ENCODE data around the gene CLPTM1L.
"Not testable (repeated sequence)": the region's sequence is repeated elsewhere in the genome, so short reads cannot be mapped to it uniquely, and the experiment has no call there.

Gene CLPTM1L

DNA sequence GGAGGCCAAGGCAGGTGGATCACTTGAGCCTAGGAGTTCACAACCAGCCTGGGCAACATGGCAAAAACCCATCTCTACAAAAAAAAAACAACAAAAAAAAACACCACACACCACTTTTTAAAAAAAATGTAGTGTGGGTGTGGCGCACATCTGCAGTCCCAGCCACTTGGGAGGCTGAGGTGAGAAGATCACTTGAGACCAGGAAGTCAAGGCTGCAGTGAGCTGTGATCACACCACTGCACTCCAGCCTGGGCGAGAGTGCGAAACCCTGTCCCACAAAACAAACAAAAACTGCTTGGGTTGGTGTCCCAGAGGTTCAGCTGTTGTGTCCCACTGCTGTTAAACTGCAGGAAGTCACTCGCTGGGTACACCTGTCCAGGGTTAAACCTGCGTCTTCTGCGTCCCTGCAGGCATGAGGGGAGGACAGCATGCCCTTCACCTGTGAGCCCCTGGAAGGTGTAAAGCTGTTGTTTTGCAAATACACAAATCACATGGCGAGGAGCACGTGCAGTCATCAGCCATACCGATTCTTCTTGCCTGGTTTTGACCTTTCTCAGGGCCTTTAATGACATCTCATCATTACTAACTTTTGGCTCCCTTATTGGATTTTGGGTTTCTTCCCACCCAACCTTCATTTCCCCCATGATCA, 29.3 kb upstream of the CLPTM1L start:
- no peak overlapping the region for H3K4me3 Mint-ChIP-seq
- no peaks in the 10 kb centered on the region for H3K36me3 Mint-ChIP-seq
- DNase-seq: no peak
- H3K9me3 Mint-ChIP-seq: peaks cover 2% of the 10 kb centered on the region
- no peak overlapping the region for H3K27ac Mint-ChIP-seq
- peaks cover 28% of the 10 kb centered on the region for H3K27me3 Mint-ChIP-seq
- no peaks in the 10 kb centered on the region for H3K4me1 Mint-ChIP-seq
- CTCF ChIA-PET: no interaction called here

DNA sequence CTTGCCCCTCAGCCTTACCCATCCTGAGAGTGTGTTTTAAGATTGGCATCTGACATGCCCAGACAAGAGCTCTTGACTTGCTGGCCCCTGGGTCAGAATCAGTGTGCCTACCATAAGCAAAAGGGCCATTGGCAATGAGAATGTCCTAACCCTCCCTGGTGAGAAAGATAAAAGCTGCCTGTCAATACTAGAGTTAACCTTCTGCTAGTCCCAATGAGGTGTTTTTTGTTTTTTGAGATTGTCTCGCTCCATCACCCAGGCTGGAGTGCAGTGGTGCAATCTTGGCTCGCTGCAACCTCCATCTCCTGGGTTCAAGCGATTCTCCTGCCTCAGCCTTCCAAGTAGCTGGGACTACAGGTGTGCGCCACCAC, 27.1 kb upstream of the CLPTM1L start:
- H3K4me3 Mint-ChIP-seq, H3K27ac Mint-ChIP-seq, H3K4me1 Mint-ChIP-seq, DNase-seq, H3K36me3 Mint-ChIP-seq, H3K9me3 Mint-ChIP-seq: not testable (repeated sequence)
- CTCF ChIA-PET: interaction anchor here (1.4 kb wide), 1 partner anchor 8 kb away, joined by 6 read pairs; no protein-coding TSS in a partner anchor
- peaks cover 32% of the 10 kb centered on the region for H3K27me3 Mint-ChIP-seq

DNA sequence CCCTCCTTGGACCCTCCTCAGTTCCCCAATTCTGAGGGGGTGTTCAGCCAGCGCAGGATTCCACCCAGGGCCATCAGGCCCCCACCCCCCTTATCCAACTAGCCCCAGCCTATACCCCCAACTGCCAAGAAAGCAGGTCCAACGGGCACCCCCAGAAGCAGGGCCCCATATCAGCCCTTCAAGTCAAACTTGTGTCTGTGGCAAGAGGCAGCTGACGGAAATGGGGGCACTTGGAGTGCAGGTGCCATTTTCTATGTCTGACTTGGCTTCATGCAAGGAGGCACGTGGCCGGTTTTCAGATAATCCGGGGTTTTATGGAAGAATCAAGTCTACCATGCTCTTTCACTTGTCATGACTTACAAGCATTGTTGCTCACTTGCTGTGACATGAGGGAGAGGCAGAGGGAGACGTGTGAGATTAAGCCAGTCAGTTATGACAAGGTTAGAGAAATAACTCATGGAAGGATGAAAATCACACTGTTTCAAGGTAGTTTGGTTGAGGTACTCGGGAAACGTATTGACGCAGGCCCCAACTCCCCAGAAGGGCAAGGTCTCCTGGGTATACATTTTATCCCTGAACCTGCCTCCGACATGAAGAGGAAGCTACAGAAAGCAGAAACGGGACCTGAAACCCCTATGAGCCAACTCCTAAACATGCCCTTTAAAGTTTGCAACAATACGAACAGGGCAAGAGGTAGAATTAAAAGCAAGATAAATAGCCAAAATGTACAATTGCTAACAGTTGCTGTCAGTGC, 26.5 kb upstream of the CLPTM1L start:
- H3K4me3 Mint-ChIP-seq: no peak overlapping the region
- no peaks in the 10 kb centered on the region for H3K9me3 Mint-ChIP-seq
- no peak for DNase-seq
- CTCF ChIA-PET: interaction anchor here (1.4 kb wide), 1 partner anchor 9 kb away, joined by 6 read pairs; no protein-coding TSS in a partner anchor
- no peaks in the 10 kb centered on the region for H3K36me3 Mint-ChIP-seq
- H3K4me1 Mint-ChIP-seq: no peaks in the 10 kb centered on the region
- H3K27me3 Mint-ChIP-seq: peaks cover 34% of the 10 kb centered on the region
- no peak overlapping the region for H3K27ac Mint-ChIP-seq

GRCh38 chr5:1370006-1370405, 25.1 kb upstream of the CLPTM1L start:
- CTCF ChIA-PET: interaction anchor here (1.4 kb wide), 1 partner anchor 275 kb away, joined by 5 read pairs; no protein-coding TSS in a partner anchor
- no peaks in the 10 kb centered on the region for H3K4me1 Mint-ChIP-seq
- H3K36me3 Mint-ChIP-seq: no peaks in the 10 kb centered on the region
- no peak for DNase-seq
- H3K27me3 Mint-ChIP-seq: peaks cover 23% of the 10 kb centered on the region
- H3K27ac Mint-ChIP-seq: no peak overlapping the region
- H3K4me3 Mint-ChIP-seq: no peak overlapping the region
- H3K9me3 Mint-ChIP-seq: no peaks in the 10 kb centered on the region

DNA sequence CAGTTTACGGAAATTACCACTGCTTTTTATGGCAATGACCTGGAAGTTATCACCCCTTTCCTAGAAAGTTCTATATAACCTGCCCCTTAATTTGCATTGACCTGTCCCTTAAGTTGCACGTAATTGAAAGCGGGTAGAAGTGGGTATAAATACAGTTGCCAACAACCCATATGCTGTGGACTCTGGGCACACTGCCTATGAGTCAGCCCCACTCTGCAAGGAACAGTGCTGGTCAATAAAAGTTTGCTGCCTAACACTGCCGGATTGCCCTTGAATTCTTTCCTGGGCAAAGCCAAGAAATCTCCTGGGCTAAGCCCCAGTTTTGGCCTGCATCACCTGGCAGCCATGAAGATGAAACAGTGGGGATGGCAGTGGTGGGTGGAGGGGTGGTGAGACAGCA, 23.9 kb upstream of the CLPTM1L start:
- H3K4me1 Mint-ChIP-seq: no peaks in the 10 kb centered on the region

DNA sequence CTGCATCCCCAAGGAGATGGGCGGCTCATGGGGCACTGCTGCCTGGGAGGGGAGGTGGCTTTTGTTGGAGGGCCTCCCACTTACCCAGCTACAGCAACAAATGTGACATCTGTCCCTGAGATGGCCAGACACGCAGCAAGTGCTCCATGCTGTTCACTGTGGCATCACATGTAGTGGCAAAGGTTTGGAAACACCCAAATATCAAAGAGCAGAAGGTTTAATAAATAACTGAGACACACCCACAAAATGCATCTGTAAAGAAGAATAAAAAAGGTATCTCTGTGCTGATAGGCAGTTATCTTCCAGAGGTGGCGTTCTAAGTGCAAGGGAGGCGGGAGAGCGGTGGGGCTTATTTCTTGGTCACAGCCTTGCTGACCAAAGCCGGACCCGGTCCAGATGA, 23.3 kb upstream of the CLPTM1L start:
- no peak overlapping the region for H3K27ac Mint-ChIP-seq
- H3K27me3 Mint-ChIP-seq: peaks cover 33% of the 10 kb centered on the region
- no peaks in the 10 kb centered on the region for H3K36me3 Mint-ChIP-seq
- no peak for DNase-seq
- H3K4me3 Mint-ChIP-seq: no peak overlapping the region
- no peaks in the 10 kb centered on the region for H3K4me1 Mint-ChIP-seq
- CTCF ChIA-PET: no interaction called here
- no peaks in the 10 kb centered on the region for H3K9me3 Mint-ChIP-seq

More for the DNA sequence above, 23.9 kb upstream of the CLPTM1L start:
- Mint-ChIP-seq H3K9me3 (no peaks in the 10 kb centered on the region), H3K4me3 (no peak overlapping the region), H3K27me3 (peaks cover 29% of the 10 kb centered on the region), H3K27ac (no peak overlapping the region), H3K36me3 (no peaks in the 10 kb centered on the region)
- CTCF ChIA-PET: no interaction called here
- no peak for DNase-seq

- H3K36me3 Mint-ChIP-seq: no peaks in the 10 kb centered on the region
- no peak overlapping the region for H3K4me3 Mint-ChIP-seq
- peak overlapping the region; percentile 49 for H3K27ac Mint-ChIP-seq
- no peaks in the 10 kb centered on the region for H3K4me1 Mint-ChIP-seq
- H3K9me3 Mint-ChIP-seq: no peaks in the 10 kb centered on the region
- peaks cover 38% of the 10 kb centered on the region for H3K27me3 Mint-ChIP-seq
- CTCF ChIA-PET: no interaction called here
- no peak for DNase-seq
These were observed 22.2 kb upstream of the CLPTM1L start for GRCh38 chr5:1367149-1367548.

DNA sequence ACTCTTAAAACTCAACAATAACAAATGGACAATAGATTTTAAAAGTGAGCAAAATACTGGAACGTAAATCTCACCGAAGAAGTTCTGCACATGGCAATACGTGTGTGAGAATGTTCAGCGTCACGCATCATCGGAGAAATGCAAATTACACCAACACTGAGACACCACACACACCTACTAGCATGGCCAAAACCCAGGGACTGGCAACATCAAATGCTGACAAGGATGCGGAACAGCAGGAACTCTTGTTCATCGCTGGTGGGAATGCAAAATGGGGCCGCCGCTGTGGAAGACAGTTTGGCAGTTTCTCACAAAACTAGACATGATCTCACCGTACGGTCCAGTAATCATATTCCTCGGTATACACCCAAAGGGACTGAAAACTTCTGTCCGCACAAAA, 21.6 kb upstream of the CLPTM1L start:
- no peak overlapping the region for H3K4me3 Mint-ChIP-seq

DNA sequence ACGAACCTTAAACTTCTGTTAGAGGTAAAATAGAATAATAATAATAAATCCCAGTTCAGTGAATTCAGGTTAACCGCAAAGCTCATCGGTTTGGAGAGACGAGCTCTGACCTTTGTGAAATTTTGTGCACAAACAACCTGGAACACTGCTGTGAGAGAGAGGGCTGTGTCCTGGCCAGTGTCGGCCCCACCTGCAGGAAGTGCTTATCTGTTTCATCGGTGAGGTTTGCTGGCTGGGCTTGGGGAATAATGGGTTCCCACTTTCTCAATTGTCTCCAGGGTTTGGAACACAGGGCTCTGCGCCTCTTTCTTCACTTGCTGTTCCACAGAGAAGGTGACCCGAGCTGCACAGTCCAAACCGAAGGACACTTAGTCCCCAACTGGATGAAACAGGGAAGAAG, 19.3 kb upstream of the CLPTM1L start:
- H3K36me3 Mint-ChIP-seq: no peaks in the 10 kb centered on the region
- H3K4me3 Mint-ChIP-seq: no peak overlapping the region
- peaks cover 46% of the 10 kb centered on the region for H3K27me3 Mint-ChIP-seq
- CTCF ChIA-PET: no interaction called here
- no peak overlapping the region for H3K27ac Mint-ChIP-seq
- DNase-seq: no peak
- H3K9me3 Mint-ChIP-seq: no peaks in the 10 kb centered on the region
- no peaks in the 10 kb centered on the region for H3K4me1 Mint-ChIP-seq

More for the DNA sequence above, 21.6 kb upstream of the CLPTM1L start:
- no peaks in the 10 kb centered on the region for H3K9me3 Mint-ChIP-seq
- no peak overlapping the region for H3K27ac Mint-ChIP-seq
- CTCF ChIA-PET: no interaction called here
- no peaks in the 10 kb centered on the region for H3K4me1 Mint-ChIP-seq
- DNase-seq: no peak
- peaks cover 38% of the 10 kb centered on the region for H3K27me3 Mint-ChIP-seq
- H3K36me3 Mint-ChIP-seq: no peaks in the 10 kb centered on the region

- CTCF ChIA-PET: no interaction called here
- peaks cover 42% of the 10 kb centered on the region for H3K27me3 Mint-ChIP-seq
- H3K9me3 Mint-ChIP-seq: no peaks in the 10 kb centered on the region
- no peaks in the 10 kb centered on the region for H3K36me3 Mint-ChIP-seq
- H3K4me1 Mint-ChIP-seq: no peaks in the 10 kb centered on the region
- no peak overlapping the region for H3K4me3 Mint-ChIP-seq
- no peak overlapping the region for H3K27ac Mint-ChIP-seq
- no peak for DNase-seq
These were observed 18.7 kb upstream of the CLPTM1L start for GRCh38 chr5:1363581-1363980.

DNA sequence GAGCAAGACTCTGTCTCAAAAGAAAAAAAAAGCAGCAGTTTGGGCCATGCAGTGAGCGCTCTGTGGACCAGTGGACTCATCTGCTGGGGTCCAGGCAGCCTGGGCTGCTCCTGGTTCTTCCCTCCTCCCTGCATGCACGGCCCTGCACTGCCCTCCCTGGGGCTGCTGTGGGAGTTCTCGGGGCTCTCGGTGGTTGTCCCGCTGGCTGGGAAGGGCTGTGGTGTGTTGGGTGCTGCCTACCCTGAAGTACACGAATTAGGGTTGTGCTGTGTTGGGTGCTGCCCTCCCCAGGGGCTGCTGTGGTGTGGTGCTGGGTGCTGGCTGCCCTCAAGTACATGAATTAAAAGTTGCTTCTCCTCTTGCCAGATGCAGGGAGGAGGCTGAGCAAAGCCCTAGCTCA, 18.3 kb upstream of the CLPTM1L start:
- H3K9me3 Mint-ChIP-seq: no peaks in the 10 kb centered on the region
- no peaks in the 10 kb centered on the region for H3K36me3 Mint-ChIP-seq
- H3K27me3 Mint-ChIP-seq: peaks cover 45% of the 10 kb centered on the region
- DNase-seq: no peak
- H3K4me3 Mint-ChIP-seq: no peak overlapping the region
- CTCF ChIA-PET: no interaction called here
- no peaks in the 10 kb centered on the region for H3K4me1 Mint-ChIP-seq
- H3K27ac Mint-ChIP-seq: no peak overlapping the region

GRCh38 chr5:1362242-1363015, 17.5 kb upstream of the CLPTM1L start:
- CTCF ChIA-PET: interaction anchor here (2.0 kb wide), 1 partner anchor 18 kb away, joined by 6 read pairs; no protein-coding TSS in a partner anchor
- Mint-ChIP-seq H3K27me3 (peaks cover 47% of the 10 kb centered on the region), H3K27ac (no peak overlapping the region), H3K36me3 (no peaks in the 10 kb centered on the region), H3K4me3 (no peak overlapping the region), H3K9me3 (no peaks in the 10 kb centered on the region), H3K4me1 (no peaks in the 10 kb centered on the region)
- no peak for DNase-seq

GRCh38 chr5:1360861-1361260, 16.0 kb upstream of the CLPTM1L start:
- CTCF ChIA-PET: interaction anchor here (2.0 kb wide), 1 partner anchor 19 kb away, joined by 6 read pairs; no protein-coding TSS in a partner anchor
- Mint-ChIP-seq H3K4me1 (no peaks in the 10 kb centered on the region), H3K27me3 (peaks cover 51% of the 10 kb centered on the region), H3K27ac (no peak overlapping the region), H3K4me3 (no peak overlapping the region), H3K36me3 (no peaks in the 10 kb centered on the region), H3K9me3 (no peaks in the 10 kb centered on the region)
- no peak for DNase-seq

DNA sequence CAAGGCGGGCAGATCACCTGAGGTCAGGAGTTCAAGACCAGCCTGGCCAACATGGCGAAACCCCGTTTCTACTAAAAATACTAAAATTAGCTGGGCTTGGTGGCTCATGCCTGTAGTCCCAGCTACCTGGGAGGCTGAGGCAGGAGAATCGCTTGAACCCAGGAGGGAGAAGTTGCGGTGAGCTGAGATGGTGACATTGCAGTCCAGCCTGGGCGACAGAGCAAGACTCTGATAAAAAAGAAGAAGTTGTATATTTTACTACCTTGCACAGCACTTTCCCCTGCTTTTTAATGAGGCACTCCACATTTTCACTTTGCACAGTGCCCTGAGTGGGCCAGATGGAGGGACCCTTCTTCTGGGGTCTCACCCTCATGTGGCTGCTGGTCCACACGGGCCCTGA, 15.5 kb upstream of the CLPTM1L start:
- H3K27me3 Mint-ChIP-seq: peaks cover 55% of the 10 kb centered on the region
- H3K9me3 Mint-ChIP-seq, DNase-seq, H3K36me3 Mint-ChIP-seq, CTCF ChIA-PET, H3K27ac Mint-ChIP-seq, H3K4me1 Mint-ChIP-seq, H3K4me3 Mint-ChIP-seq: not testable (repeated sequence)
